ENCODE measurements around the gene MYO1C.

The MYO1C gene

GRCh38 chr17:1485423-1486376, 6.8 kb downstream of the MYO1C start:
- no peak for DNase-seq (ENCODE audit: low read depth)

- DNase-seq (ENCODE audit: low read depth), result no peak
Observed at GRCh38 chr17:1484676-1485422, 7.6 kb downstream of the MYO1C start.

GRCh38 chr17:1484060-1484535, 8.4 kb downstream of the MYO1C start:
- DNase-seq (ENCODE audit: low read depth), result no peak

- no peak for DNase-seq (ENCODE audit: low read depth)
Observed at GRCh38 chr17:1482680-1483079, 9.8 kb downstream of the MYO1C start.

GRCh38 chr17:1481736-1482135, 10.8 kb downstream of the MYO1C start:
- DNase-seq (ENCODE audit: low read depth), result no peak

GRCh38 chr17:1480747-1481465, 11.6 kb downstream of the MYO1C start:
- no peak for DNase-seq (ENCODE audit: low read depth)

- DNase-seq (ENCODE audit: low read depth), result no peak
Observed at GRCh38 chr17:1478418-1478817, 14.1 kb downstream of the MYO1C start.

- DNase-seq (ENCODE audit: low read depth), result no peak
Observed at GRCh38 chr17:1475321-1475854, 17.1 kb downstream of the MYO1C start.

GRCh38 chr17:1474402-1475189, 17.9 kb downstream of the MYO1C start:
- DNase-seq (ENCODE audit: low read depth), result no peak

- DNase-seq (ENCODE audit: low read depth), result no peak
Observed at GRCh38 chr17:1473841-1474240, 18.6 kb downstream of the MYO1C start.

GRCh38 chr17:1473170-1473569, 19.3 kb downstream of the MYO1C start:
- no peak for DNase-seq (ENCODE audit: low read depth)

- DNase-seq (ENCODE audit: low read depth), result no peak
Observed at GRCh38 chr17:1471911-1472821, 20.3 kb downstream of the MYO1C start.

- no peak for DNase-seq (ENCODE audit: low read depth)
Observed at GRCh38 chr17:1471490-1471889, 21.0 kb downstream of the MYO1C start.

- no peak for DNase-seq (ENCODE audit: low read depth)
Observed at GRCh38 chr17:1470755-1471462, 21.6 kb downstream of the MYO1C start.

GRCh38 chr17:1470071-1470754, 22.3 kb downstream of the MYO1C start:
- no peak for DNase-seq (ENCODE audit: low read depth)

- no peak for DNase-seq (ENCODE audit: low read depth)
Observed at GRCh38 chr17:1469231-1469852, 23.1 kb downstream of the MYO1C start.

- DNase-seq (ENCODE audit: low read depth), result no peak
Observed at GRCh38 chr17:1467898-1468492, 24.5 kb downstream of the MYO1C start.

GRCh38 chr17:1467258-1467657, 25.2 kb downstream of the MYO1C start:
- DNase-seq (ENCODE audit: low read depth), result no peak

Data from activated T-cell treated with anti-CD3 and anti-CD28 coated beads for 24 hours (primary cell).